ENCODE measurements around the gene SZT2. TPM values are rescaled to one million over a fixed set of nuclear protein-coding genes. Genes with fewer than 3 reads are reported as not detected.

SZT2 gene
- total RNA-seq, 1 donor from 2014 or later, result 26.8 TPM

- no peak for DNase-seq
These were observed 45.7 kb downstream of the SZT2 start for GRCh38 chr1:43435146-43436145.

DNA sequence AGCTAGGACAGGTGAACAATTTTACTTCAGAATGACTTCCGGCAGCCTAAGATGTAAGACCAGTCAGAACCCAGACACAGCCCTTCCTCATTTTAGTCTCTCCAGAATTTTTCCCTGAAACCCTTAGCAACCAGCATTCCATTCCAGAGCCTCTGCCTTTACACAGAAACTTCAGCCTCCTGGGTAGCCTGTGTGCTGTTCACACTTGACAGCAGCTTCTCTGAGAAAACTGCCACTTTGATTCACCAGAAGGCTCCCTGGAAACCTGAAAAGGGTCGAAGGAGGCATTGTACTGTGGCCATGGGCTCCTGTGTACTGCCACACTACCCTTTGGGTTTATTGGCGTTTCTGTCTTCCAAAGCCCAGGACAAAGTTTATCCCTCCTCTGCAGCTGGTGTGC is 46.7 kb downstream of the SZT2 start:
- intact Hi-C loops (cut with DNase I), result no loop called here
- ATAC-seq (ENCODE audit: poor library complexity), result no peak
- DNase-seq, result no peak

More at GRCh38 chr1:43435146-43436145, 45.7 kb downstream of the SZT2 start:
- intact Hi-C loops (cut with DNase I), result no loop called here
- ATAC-seq (ENCODE audit: poor library complexity), result peak; percentile 82

- intact Hi-C loops (cut with DNase I), result no loop called here
- no peak for ATAC-seq (ENCODE audit: poor library complexity)
- DNase-seq, result no peak
These were observed 47.6 kb downstream of the SZT2 start for GRCh38 chr1:43437031-43437973.

DNA sequence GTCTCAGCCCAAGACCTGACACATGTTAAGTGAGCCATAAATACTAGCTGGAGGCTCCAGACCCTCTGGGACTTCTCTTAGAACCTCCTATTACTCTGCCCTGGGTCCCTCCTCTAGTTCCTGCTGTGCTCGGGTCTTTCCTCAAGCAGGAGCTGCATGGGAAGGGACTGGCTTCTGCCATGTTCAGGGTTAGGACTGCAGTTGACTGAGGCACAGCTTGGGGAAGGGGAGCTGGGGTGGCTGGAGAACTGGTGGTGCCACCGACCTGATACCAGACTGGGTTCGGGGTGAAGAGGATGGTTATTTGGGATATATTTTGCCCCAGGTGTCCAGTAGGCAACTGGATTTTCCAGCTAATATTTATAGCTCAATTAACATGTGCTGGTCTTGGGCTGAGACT is 48.3 kb downstream of the SZT2 start:
- DNase-seq (no peak), ATAC-seq (ENCODE audit: poor library complexity) (no peak)
- intact Hi-C loops (cut with DNase I), result no loop called here

- ATAC-seq (ENCODE audit: poor library complexity), result no peak
- DNase-seq, result no peak
These were observed 48.9 kb downstream of the SZT2 start for GRCh38 chr1:43438576-43438952.

GRCh38 chr1:43438953-43439581 is 49.4 kb downstream of the SZT2 start:
- DNase-seq, result no peak
- ATAC-seq (ENCODE audit: poor library complexity), result no peak
- intact Hi-C loops (cut with DNase I), result no loop called here

More at GRCh38 chr1:43438576-43438952, 48.9 kb downstream of the SZT2 start:
- intact Hi-C loops (cut with DNase I), result no loop called here

DNA sequence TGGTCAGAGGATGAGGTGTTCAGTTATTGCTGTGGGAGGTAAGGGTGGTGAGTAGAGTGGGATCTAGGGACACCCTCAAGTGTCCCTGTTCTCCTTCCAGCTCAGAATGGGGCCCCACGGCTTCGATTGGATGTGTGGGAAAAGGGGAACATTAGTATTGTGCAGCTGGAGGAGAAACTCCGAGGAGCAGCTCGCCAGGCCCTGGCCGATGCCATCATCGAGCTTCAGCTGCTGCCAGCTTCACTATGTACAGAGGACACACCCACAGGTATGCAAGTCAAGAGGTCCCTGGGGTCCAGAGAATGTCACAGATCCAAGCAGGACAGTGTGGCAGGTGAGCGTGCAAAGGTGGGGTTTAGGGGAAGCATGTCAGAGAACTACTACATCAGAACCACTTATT is 50.1 kb downstream of the SZT2 start:
- intact Hi-C loops (cut with DNase I), result no loop called here
- ATAC-seq (ENCODE audit: poor library complexity), result no peak
- DNase-seq, result no peak

GRCh38 chr1:43440358-43440757 is 50.7 kb downstream of the SZT2 start:
- intact Hi-C loops (cut with DNase I), result no loop called here
- DNase-seq, result no peak
- no peak for ATAC-seq (ENCODE audit: poor library complexity)

DNA sequence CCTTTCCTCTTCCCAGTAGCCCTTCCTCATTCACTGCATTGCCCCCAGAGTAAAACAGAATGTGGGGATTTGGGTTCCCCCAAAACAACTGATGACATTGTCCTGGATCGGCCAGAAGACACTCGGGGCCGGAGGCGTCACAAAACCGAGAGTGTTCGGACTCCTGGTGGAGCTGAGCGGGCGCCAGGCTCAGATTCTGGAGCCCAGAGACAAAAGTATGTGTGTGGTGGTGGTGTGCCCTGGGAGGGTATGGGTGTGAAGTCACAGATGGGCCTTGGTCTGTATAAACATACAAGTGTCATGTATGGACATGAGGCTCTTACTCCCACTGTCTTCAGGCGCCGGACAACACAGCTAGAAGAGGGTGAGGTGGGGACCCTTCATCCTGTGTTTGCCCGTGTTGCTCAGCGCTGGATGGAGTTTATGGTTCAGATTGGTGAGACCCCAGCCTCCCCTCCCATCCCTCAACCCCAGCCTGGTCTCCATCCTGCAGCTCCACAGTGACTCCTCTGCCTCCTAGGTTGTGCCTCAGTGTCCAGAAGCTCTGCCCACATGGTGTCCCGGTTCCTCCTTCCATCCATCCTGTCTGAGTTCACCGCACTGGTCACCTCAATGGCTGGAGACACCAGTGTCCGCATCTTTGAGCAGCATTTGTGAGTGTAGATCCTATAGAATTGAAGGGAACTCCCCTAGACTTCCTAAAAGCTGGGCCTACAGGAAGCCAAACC is 51.6 kb downstream of the SZT2 start:
- intact Hi-C loops (cut with DNase I), result no loop called here
- ATAC-seq (ENCODE audit: poor library complexity) (no peak), DNase-seq (no peak)

DNA sequence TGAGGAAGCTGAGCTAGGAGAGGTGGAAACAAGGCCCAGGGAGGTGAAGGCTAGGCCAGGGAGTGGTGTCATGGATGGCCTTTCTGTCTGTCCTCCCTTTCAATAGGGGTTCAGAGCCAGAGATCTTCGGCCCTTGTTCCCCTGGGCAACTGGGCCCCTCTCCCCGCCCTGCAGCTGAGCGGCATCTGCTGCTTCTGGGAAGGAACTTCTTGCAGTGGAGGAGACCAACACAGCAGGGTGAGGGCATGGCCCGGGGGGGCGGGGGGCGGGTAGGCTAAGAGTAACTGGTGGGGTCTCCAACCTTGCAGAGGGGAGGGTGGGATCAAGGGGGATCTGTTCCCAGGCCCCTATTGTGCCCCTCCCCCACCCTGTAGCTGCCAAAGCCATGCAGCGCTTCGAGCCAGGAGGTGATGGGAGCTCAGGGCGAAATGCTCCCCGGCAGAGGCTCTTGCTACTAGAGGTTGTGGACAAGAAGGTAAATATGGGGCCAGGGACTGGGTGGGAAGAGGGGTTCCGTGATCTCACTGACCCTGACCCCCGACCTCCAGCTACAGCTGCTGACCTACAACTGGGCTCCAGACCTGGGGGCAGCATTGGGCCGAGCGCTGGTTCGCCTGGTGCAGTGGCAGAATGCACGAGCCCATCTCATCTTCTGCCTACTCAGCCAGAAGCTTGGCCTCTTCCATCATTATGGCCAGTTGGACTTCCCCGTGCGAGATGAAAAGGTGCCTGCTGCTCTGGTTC is 52.4 kb downstream of the SZT2 start:
- ATAC-seq (ENCODE audit: poor library complexity) (no peak), DNase-seq (no peak)
- intact Hi-C loops (cut with DNase I), result no loop called here

- DNase-seq, result no peak
- intact Hi-C loops (cut with DNase I), result no loop called here
- no peak for ATAC-seq (ENCODE audit: poor library complexity)
These were observed 53.1 kb downstream of the SZT2 start for GRCh38 chr1:43442756-43443155.

GRCh38 chr1:43443197-43443946 is 53.7 kb downstream of the SZT2 start:
- intact Hi-C loops (cut with DNase I), result no loop called here
- no peak for DNase-seq

GRCh38 chr1:43444151-43444828 is 54.6 kb downstream of the SZT2 start:
- intact Hi-C loops (cut with DNase I), result no loop called here
- ATAC-seq (ENCODE audit: poor library complexity), result no peak
- no peak for DNase-seq

More at GRCh38 chr1:43443197-43443946, 53.7 kb downstream of the SZT2 start:
- no peak for ATAC-seq (ENCODE audit: poor library complexity)

DNA sequence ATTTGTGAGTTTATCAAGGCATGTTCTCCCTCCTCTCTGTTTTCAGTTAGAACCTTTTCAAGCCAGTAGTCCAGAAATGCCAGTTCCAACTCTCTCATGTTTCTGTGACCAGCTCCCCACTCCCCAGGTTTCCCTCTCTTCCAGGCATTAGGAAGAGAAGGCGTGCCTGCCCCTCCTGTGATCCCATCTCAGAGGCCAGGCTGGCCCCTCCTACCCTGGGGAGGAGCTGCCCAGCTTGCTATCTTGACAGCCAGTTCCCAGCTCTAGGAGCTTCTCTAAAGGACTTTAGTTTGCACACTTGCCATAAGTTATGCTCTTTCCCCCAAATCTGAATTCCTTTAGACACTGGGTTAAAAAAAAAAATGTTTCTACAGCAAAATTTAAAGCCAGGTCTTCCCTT is 55.1 kb downstream of the SZT2 start:
- intact Hi-C loops (cut with DNase I), result no loop called here
- DNase-seq (no peak), ATAC-seq (ENCODE audit: poor library complexity) (peak; percentile 36)

DNA sequence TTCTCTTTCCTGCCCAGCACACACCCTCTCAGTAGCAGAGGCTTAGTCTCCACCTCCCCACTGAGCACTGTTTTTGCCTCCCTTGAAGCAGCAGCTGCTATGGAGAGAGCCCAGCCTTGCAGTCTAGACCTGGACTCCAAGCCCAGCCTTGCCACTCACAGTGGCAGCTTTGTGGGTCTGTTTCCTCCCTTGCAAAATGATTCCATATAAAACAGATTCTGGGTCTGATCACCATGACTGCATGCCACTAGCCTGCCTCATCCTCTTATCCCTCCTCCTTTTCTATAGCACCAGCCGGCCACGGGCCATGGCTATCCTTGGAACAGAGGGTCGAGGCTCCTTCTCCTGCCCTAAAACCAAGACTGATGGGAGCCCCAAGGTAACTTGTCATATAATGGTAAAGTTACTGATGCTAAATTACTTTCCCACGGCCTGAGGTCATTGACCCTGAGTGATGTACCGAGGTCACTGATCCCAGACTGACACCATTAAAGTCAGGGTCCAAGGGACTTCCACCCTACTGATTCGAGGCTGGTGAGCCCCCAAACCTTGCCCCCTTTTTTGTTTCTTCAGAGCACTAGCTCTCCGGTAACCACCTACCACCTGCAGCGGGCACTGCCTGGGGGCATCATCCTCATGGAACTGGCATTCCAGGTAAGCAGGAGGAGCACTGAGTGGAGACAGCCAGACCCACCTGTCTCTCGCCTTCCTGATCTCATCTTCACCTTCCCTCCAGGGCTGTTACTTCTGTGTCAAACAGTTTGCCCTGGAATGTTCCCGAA is 56.1 kb downstream of the SZT2 start:
- ATAC-seq (ENCODE audit: poor library complexity), result no peak
- DNase-seq, result no peak
- intact Hi-C loops (cut with DNase I), result no loop called here

GRCh38 chr1:43446388-43446740 is 56.7 kb downstream of the SZT2 start:
- DNase-seq (no peak), ATAC-seq (ENCODE audit: poor library complexity) (no peak)

More at GRCh38 chr1:43446388-43446740, 56.7 kb downstream of the SZT2 start:
- intact Hi-C loops (cut with DNase I), result no loop called here
